ENCODE results near the gene METRNL. TPM values are rescaled to one million over a fixed set of nuclear protein-coding genes. Genes with fewer than 3 reads are reported as not detected.
"Not testable (repeated sequence)": the region's sequence is repeated elsewhere in the genome, so short reads cannot be mapped to it uniquely, and the experiment has no call there.

Gene METRNL
- polyA plus RNA-seq, 3 donors: 13.1 to 133 (median 29.8) TPM

DNA sequence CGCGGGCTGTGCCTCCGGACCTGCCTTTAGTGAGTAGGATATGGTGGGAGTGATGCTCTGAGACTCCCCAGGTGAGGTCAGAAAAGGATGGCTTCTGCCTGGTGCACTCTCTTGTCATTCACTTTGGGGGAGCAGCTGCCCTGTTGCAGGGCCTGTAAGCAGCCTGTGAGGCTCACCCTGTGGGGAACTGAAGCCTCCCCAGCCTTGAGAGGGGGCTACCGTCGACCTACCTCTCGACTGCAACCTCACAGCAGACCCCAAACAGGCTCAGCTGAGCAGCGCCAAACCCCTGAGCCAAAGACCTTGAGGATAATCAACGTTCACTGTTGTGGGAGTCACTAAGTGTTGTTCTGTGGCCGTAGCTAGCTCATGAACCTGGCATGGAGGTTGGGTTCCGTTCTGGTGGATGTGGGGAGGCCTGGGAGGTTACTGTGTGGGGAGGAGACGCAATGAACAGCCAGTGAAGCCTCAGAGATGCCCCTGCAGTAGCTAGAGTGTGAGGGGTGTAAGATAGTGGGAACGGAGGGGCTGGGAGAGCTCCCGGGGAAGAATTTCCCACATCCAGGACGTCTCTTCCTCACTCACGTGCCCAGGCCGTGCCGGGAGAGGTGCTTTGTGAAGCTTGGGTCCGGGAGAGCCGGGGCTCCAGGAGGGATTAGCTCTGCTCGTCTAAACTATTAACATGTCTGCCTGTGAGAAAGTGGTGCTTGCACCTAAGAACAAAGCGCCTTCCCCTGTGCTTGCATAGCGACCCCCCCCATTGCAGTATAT, 38.8 kb downstream of the METRNL start:
- H3K27ac ChIP-seq (ENCODE audit: low read depth in 1 of 2, low read length in 2 of 2): no peak overlapping the region
- H3K79me2 ChIP-seq (ENCODE audit: insufficient read depth, low read length): no peaks in the 10 kb centered on the region
- peaks cover 30 to 40% (median 37%) of the 10 kb centered on the region in 3 donors for H3K27me3 Mint-ChIP-seq (ENCODE audit: low read depth in 3 of 3)
- H3K36me3 ChIP-seq (replicated peaks in 1 of 2; ENCODE audit: control insufficient read depth in 1 of 2, insufficient read depth in 2 of 2, low read length in 2 of 2): no peaks in the 10 kb centered on the region
- H3K4me3 ChIP-seq (replicated peaks in 1 of 3; ENCODE audit: low read depth in 2 of 3, low read length in 3 of 3): no peak overlapping the region
- H3K9me3 Mint-ChIP-seq: peaks cover 0 to 4% (median 0%) of the 10 kb centered on the region in 7 donors
- H3K9ac ChIP-seq (ENCODE audit: insufficient read depth, low read length, poor library complexity, severe bottlenecking): no peak overlapping the region
- H3K4me3 Mint-ChIP-seq: peak overlapping the region; percentile 72 to 73
- H3K9me3 ChIP-seq (replicated peaks in 1 of 2; ENCODE audit: control insufficient read depth in 1 of 2, insufficient read depth in 1 of 2, low read length in 2 of 2): no peaks in the 10 kb centered on the region
- 91% methylated on average over 13 of the region's 22 CpGs for WGBS (ENCODE audit: insufficient coverage)
- DNase-seq: no peak
- peaks cover 41 to 51% of the 10 kb centered on the region in 2 donors for H3K4me1 ChIP-seq (ENCODE audit: control insufficient read depth in 1 of 2, insufficient read depth in 2 of 2, low read length in 2 of 2)
- no peak overlapping the region for H3K4me2 ChIP-seq (replicated peaks; ENCODE audit: extremely low read depth, low read length, poor library complexity, severe bottlenecking)
- intact Hi-C loops (cut with micrococcal nuclease): no loop called here
- H2AFZ ChIP-seq (ENCODE audit: insufficient read depth, low read depth, low read length, poor library complexity, severe bottlenecking): no peak overlapping the region
- peaks cover 59% of the 10 kb centered on the region for H3K4me1 Mint-ChIP-seq
- TF ChIP-seq, protein P1, sequence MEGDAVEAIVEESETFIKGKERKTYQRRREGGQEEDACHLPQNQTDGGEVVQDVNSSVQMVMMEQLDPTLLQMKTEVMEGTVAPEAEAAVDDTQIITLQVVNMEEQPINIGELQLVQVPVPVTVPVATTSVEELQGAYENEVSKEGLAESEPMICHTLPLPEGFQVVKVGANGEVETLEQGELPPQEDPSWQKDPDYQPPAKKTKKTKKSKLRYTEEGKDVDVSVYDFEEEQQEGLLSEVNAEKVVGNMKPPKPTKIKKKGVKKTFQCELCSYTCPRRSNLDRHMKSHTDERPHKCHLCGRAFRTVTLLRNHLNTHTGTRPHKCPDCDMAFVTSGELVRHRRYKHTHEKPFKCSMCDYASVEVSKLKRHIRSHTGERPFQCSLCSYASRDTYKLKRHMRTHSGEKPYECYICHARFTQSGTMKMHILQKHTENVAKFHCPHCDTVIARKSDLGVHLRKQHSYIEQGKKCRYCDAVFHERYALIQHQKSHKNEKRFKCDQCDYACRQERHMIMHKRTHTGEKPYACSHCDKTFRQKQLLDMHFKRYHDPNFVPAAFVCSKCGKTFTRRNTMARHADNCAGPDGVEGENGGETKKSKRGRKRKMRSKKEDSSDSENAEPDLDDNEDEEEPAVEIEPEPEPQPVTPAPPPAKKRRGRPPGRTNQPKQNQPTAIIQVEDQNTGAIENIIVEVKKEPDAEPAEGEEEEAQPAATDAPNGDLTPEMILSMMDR (IDR thresholded peaks at IDR 0.05): no peak
- H3K27me3 ChIP-seq (ENCODE audit: control insufficient read depth in 2 of 2, insufficient read depth in 2 of 2, low read length in 2 of 2): peaks cover 0 to 6% of the 10 kb centered on the region in 2 donors
- H3K36me3 Mint-ChIP-seq: peaks cover 3 to 10% of the 10 kb centered on the region in 2 donors
- H4K20me1 ChIP-seq (ENCODE audit: insufficient read depth, low read length): no peaks in the 10 kb centered on the region
- peak overlapping the region in 6 of 7 donors; percentile 43 to 85 (median 64) for H3K27ac Mint-ChIP-seq

DNA sequence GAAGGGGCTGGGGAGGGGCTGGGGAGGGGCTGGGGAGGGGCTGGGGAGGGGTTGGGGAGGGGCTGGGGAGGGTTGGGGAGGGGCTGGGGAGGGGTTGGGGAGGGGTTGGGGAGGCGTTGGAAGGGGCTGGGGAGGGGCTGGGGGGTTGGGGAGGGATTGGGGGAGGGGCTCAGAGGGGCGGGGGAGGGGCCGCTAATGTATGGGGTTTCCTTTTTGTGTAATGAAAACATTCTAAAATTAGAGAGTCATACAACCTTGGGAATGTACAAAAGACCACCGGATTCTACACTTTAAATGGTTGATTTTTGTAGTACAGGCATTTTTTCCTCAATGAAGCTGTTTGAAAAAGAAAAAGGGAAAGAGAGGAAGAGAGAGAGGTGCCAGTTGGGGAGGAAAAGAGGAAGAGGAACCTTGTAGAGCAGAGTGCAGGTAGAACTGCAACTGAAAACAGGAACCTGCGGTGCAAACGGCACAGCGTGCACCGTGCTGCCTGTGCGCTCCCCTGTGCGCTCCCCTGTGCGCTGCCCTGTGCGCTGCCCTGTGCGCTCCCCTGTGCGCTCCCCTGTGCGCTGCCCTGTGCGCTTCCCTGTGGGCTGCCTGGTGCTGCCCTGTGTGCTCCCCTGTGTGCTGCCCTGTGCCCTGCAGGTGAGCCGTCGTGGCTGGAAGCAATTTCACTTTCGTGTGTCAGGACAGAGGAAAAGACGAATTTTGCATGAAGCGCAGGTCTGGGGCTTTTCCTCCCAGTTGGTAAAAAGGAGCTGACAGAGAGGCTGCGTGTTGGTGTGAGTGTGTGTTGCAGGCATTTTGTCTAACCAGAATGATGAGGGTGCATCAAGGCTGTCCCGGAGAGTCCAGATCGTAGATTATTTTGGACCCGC, 40.8 kb downstream of the METRNL start:
- Mint-ChIP-seq H3K4me3 (peak overlapping the region; percentile 11 to 77), H3K36me3 (peaks cover 3 to 17% of the 10 kb centered on the region in 2 donors), H3K4me1 (peaks cover 73% of the 10 kb centered on the region), H3K27me3 (ENCODE audit: low read depth in 3 of 3) (peaks cover 33 to 39% (median 35%) of the 10 kb centered on the region in 3 donors), H3K27ac (peak overlapping the region in 6 of 7 donors; percentile 15 to 77 (median 66)), H3K9me3 (peaks cover 0 to 4% (median 0%) of the 10 kb centered on the region in 7 donors)
- Histone ChIP-seq H3K4me2 (replicated peaks; ENCODE audit: extremely low read depth, low read length, poor library complexity, severe bottlenecking) (peak overlapping the region; percentile 61), H3K9ac (ENCODE audit: insufficient read depth, low read length, poor library complexity, severe bottlenecking) (no peak overlapping the region), H3K9me3 (replicated peaks in 1 of 2; ENCODE audit: control insufficient read depth in 1 of 2, insufficient read depth in 1 of 2, low read length in 2 of 2) (no peaks in the 10 kb centered on the region), H3K4me1 (ENCODE audit: control insufficient read depth in 1 of 2, insufficient read depth in 2 of 2, low read length in 2 of 2) (peaks cover 59 to 69% of the 10 kb centered on the region in 2 donors), H3K79me2 (ENCODE audit: insufficient read depth, low read length) (no peaks in the 10 kb centered on the region), H3K4me3 (replicated peaks in 1 of 3; ENCODE audit: low read depth in 2 of 3, low read length in 3 of 3) (peak overlapping the region in 1 of 3 experiments; percentile 52), H2AFZ (ENCODE audit: insufficient read depth, low read depth, low read length, poor library complexity, severe bottlenecking) (no peak overlapping the region), H3K27me3 (ENCODE audit: control insufficient read depth in 2 of 2, insufficient read depth in 2 of 2, low read length in 2 of 2) (peaks cover 0 to 6% of the 10 kb centered on the region in 2 donors), H4K20me1 (ENCODE audit: insufficient read depth, low read length) (no peaks in the 10 kb centered on the region), H3K36me3 (replicated peaks in 1 of 2; ENCODE audit: control insufficient read depth in 1 of 2, insufficient read depth in 2 of 2, low read length in 2 of 2) (no peaks in the 10 kb centered on the region), H3K27ac (ENCODE audit: low read depth in 1 of 2, low read length in 2 of 2) (no peak overlapping the region)
- intact Hi-C loops (cut with micrococcal nuclease): loop anchor here in 1 of 2 donors (5.0 kb wide), 2 partner anchors 37 to 38 kb away; no protein-coding TSS in a partner anchor
- peak; percentile 77 to 89 (median 87) for DNase-seq
- TF ChIP-seq, protein P1 (IDR thresholded peaks at IDR 0.05): no peak
- WGBS (ENCODE audit: insufficient coverage): 8% methylated on average over 19 of the region's 25 CpGs

DNA sequence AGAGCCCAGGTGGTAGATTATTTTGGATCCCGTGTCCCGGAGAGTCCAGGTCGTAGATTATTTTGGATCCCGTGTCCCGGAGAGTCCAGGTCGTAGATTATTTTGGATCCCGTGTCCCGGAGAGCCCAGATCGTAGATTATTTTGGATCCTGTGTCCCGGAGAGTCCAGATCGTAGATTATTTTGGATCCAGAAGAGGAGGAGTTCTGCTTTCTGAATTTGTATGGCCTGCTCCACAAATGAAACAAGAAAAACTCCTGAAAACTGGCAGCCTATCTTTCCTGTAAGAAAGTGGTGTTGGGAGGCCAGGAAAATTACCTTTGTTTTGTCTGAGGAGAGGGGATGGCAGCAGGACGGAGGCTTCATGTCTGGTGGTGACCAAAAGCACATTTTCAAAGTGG, 42.1 kb downstream of the METRNL start:
- H3K4me2 ChIP-seq (replicated peaks; ENCODE audit: extremely low read depth, low read length, poor library complexity, severe bottlenecking); H3K36me3 ChIP-seq (replicated peaks in 1 of 2; ENCODE audit: control insufficient read depth in 1 of 2, insufficient read depth in 2 of 2, low read length in 2 of 2); H3K27me3 ChIP-seq (ENCODE audit: control insufficient read depth in 2 of 2, insufficient read depth in 2 of 2, low read length in 2 of 2); H3K9me3 ChIP-seq (replicated peaks in 1 of 2; ENCODE audit: control insufficient read depth in 1 of 2, insufficient read depth in 1 of 2, low read length in 2 of 2); DNase-seq; H3K9me3 Mint-ChIP-seq; H3K79me2 ChIP-seq (ENCODE audit: insufficient read depth, low read length); H2AFZ ChIP-seq (ENCODE audit: insufficient read depth, low read depth, low read length, poor library complexity, severe bottlenecking); H3K27ac ChIP-seq (ENCODE audit: low read depth in 1 of 2, low read length in 2 of 2); H4K20me1 ChIP-seq (ENCODE audit: insufficient read depth, low read length); H3K4me3 ChIP-seq (replicated peaks in 1 of 3; ENCODE audit: low read depth in 2 of 3, low read length in 3 of 3); H3K9ac ChIP-seq (ENCODE audit: insufficient read depth, low read length, poor library complexity, severe bottlenecking): not testable (repeated sequence)
- peaks cover 78% of the 10 kb centered on the region for H3K4me1 Mint-ChIP-seq
- peak overlapping the region in 2 of 7 donors; percentile 75 to 79 for H3K27ac Mint-ChIP-seq
- peak overlapping the region in 1 of 2 donors; percentile 78 for H3K4me3 Mint-ChIP-seq
- H3K4me1 ChIP-seq (ENCODE audit: control insufficient read depth in 1 of 2, insufficient read depth in 2 of 2, low read length in 2 of 2): peaks cover 65 to 73% of the 10 kb centered on the region in 2 donors
- H3K36me3 Mint-ChIP-seq: peaks cover 6 to 22% of the 10 kb centered on the region in 2 donors
- peaks cover 30 to 38% (median 33%) of the 10 kb centered on the region in 3 donors for H3K27me3 Mint-ChIP-seq (ENCODE audit: low read depth in 3 of 3)
- WGBS (ENCODE audit: insufficient coverage): 95% methylated on average over 5 of the region's 12 CpGs
- intact Hi-C loops (cut with micrococcal nuclease): loop anchor here in 1 of 2 donors (5.0 kb wide), 2 partner anchors 36 to 39 kb away; no protein-coding TSS in a partner anchor

Data from CD14-positive monocyte (primary cell).